GM21360 (cell line): ENCODE data around the gene OR6V1.

Experiments
- ATAC-seq: cut with Tn5 transposase; IDR thresholded peaks from one replicate; pipeline ENCODE4 v1.9.1; 2021; ENCODE audit warnings: mild to moderate bottlenecking, moderate library complexity; ENCODE audit not compliant: unreplicated experiment

Gene OR6V1

GRCh38 chr7:143052041-143052440 is at the start of gene OR6V1:
OR6V1 (plus strand) TSS chr7:143052341; CDS start chr7:143052341, 0 bp downstream.
- ATAC-seq: no peak

DNA sequence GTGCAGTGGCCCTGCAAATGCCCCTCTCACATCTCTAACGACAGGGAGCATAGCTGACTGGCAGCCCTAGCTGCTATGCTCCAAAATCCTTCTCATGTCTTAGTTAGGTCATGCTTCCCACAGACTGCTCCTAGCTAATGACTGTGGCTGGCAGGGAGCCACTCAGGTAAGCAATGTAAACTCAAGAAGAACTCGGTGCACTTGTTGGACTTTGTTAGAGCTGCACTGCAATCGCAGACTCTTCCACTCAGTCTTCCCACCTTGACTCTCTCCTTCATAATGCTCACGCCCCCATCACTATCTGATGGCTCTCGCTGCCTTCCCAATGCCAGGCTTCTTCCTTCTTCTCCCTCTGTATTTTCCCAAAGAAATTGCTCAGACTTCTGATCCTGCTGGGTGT is 49.2 kb upstream of the OR6V1 start:
- no peak for ATAC-seq

DNA sequence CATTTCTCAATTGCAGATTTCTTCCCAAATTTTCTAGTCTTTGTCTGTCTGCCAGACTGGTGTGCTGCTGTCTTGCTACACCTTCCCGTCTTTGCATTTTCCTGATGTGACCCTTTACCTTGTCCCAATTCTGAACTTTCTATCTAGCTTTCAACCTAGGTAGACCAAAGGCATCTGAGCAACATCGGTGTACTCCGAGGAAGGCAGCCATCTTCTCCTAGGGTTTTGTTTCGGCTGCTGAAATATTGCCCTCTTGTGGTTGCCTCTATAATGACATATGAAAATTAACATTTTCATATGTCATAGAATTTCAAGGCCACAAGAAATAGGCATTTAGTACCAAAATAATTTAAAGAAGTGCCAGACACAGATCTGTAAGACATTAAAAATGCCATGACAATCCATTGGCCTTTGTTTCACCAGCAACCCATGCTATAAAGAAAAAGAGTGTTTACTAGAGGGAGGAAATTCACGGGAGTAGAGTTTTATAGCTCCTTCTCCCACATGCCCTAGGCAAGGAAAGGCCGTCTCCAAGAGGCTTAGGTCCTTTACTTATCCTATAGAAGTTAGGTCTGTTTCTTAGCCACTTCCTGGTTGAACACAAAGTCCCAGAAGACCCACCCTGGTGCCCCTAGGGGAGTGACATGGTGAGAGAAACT is 48.6 kb upstream of the OR6V1 start:
- ATAC-seq: peak; percentile 64

DNA sequence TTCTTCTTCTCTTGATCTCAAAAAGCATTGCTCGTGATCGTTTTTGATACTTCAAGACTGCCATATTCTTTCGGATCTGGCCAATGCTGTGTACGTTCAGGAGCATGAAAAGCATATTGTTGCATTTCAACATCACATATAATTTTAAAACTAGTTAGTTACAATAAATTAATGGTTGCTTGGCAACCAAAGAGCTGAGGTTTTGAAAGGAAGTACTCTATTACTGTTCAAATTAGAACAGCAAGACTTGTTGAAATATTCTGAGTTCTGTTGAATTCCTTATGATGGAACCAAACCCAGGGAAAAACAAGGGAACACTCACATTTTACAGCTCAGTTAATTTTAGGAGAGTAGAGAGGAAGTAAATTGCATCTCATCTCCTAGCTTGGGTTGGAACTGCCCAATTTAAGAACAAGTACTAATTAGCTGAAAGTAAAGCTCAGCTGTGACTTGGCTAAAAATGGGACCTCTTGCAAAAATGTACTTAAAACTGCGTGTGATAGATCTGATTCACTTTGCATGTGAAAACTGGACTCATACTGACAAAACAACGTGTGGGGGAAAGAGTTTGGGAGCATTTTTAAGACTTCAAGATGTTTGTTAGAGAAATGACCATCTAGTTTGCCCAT is 46.4 kb upstream of the OR6V1 start:
- ATAC-seq: no peak

DNA sequence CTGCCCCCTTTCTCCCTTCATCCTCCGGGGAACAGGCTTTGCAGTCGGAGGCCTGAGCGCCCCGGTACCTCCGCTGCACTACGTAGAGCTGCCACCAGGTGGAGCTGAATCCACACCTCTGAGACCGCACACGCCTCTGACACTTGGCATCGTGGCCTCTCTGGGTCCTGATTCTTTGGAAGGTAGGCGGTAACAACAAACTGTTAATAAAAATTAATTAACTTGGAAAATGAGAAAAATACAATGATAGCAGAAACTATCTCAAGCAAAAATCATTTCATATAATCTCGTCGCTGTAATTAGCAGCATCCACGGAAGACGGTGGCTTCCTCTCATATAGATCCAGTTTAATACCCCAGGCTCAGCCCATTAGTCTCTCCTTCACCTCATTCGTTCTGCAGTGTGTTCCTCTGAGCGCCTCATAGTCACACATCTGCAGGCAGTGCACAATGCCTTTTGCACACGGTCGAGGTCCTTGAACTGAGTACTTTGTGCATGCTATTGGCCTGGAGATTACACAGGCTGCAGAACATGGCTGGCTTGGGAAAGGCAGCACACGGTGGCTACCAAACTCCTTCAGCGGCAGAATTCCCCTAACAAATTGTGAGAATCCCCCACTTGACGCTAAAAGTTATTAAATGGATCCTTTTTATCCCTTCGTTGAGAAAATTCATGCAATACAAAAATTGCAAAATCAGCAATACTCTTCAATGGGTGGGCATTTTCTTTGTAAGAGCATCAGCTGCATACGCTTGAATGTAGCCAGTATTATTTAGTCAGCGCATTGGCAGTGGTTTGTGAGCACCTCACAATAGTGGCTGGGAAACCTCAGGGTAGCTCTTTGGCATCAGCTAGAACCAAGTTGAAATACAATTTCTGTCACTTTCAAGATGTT is 43.9 kb upstream of the OR6V1 start:
- ATAC-seq: peak; percentile 91

DNA sequence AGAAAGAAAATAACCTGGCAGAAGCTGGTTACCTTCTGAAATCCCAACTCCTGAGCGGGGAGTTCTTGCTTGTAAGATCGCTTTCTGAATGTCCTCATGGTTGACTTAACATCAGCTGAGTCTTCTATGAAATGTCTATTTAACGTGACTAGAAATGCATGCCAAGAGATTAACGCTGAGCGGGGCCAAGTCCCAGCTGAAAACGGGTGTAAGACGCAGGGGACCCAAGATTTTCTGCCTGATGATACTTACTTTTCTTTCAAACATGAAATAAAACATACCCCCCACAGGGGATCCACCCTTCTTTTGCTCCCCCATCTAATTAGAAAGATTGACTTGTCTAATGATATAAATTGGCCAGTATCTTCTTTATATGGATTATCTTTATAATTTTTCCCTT is 40.1 kb upstream of the OR6V1 start:
- no peak for ATAC-seq

GRCh38 chr7:143012409-143012808 is 39.7 kb upstream of the OR6V1 start:
- no peak for ATAC-seq

DNA sequence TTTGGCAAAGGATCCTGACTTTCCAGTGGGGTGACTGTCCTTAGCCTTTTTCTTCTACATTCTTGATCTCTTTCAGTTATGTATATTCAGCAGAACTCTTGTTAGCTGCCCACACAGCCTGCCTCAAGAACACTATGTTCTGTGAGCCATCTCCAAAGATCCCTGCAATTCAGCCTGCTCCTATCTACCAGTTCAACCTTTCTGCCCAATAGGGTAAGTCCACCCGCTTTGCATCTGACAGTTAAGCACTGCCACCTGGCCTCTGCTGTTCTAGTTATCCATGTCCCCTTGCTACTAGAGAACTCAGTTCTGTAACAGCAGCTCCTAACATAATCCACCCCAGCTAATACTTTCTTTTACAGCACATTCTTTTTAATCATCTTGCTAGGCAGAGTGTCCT is 38.7 kb upstream of the OR6V1 start:
- ATAC-seq: no peak

DNA sequence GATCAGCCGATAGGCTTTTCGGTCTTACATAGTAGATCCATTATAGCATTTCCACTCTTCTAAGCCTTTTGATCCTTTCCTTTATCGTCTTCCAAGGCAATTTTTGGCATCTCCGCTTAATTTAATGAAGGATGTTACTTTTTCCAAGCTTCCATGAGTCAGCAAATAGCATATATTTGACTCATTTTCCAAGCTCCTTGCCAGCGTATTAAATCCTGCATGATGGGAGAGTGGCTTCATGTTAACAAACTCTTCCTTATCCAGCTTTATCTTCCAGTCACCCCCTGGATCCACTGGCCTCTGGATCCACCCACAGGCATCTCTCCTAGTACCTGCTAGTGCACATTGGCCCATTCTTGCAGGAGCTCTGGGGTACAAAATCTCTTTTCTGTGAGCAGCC is 38.2 kb upstream of the OR6V1 start:
- no peak for ATAC-seq

- peak; percentile 95 for ATAC-seq
Observed at GRCh38 chr7:143015084-143015483, 37.1 kb upstream of the OR6V1 start.

DNA sequence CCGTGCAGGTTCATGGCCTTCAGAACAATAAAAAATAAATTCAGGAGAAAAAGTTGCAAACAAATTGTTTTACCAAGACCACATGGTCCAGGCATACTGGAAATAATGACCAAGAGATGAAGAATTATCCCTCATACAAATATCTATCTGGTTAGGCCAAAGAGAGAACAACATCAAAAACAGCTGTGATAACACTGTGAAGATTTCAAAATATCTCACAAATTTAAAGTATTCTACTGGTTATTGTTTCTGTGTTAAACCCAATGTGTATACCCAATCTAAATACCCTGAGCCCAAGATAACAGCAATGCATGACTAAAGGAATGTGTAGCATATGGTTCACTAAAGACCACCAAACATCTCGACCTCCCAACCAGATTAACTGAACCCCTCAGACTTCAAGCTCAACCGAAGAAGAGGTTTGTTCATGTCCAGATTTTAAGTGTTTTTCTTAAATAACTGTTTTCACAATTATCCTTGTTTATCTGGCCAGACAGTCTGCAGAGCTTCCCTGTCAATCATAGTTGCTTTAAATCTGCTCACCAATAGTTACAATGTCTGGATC is 36.1 kb upstream of the OR6V1 start:
- ATAC-seq: no peak

- ATAC-seq: no peak
Observed at GRCh38 chr7:143016996-143017395, 35.1 kb upstream of the OR6V1 start.

GRCh38 chr7:143018931-143019330 is 33.2 kb upstream of the OR6V1 start:
- ATAC-seq: no peak

DNA sequence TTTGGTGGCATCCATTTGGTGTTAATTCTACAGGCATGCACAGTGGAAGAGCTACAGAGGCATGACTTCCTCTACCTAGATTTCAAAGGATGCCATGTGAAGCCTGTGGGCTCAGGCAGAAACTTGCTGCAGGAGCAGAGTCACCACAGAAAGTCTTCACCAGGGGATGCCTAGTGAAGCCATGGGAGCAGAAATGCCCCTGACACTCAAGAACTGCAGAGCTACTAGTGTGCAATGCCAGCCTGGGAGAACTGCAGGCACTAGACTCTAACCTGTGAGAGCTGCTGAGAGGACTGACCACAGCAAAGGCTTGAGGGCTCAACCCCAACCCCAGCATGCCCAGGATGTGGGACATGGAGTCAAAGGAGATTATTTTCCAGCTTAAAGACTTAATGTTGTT is 29.1 kb upstream of the OR6V1 start:
- ATAC-seq: no peak

DNA sequence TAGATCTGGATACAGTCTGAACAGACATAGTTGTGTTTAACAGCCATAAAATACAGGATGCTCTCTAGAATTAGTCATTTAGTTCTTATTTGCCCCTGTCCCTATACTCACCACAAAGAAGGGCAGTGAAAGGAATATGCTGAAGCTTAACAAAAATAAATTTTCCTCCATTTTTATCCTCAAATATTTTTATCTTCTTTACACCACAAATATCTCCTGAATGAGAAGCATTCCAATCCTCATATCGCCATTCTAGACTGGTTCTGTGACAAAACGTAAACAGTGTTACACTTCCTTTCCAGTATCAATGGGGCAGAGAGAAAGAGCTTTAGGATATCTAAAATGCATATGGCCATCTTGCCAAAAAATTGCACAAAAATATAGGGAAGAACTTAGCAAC is 26.8 kb upstream of the OR6V1 start:
- no peak for ATAC-seq

DNA sequence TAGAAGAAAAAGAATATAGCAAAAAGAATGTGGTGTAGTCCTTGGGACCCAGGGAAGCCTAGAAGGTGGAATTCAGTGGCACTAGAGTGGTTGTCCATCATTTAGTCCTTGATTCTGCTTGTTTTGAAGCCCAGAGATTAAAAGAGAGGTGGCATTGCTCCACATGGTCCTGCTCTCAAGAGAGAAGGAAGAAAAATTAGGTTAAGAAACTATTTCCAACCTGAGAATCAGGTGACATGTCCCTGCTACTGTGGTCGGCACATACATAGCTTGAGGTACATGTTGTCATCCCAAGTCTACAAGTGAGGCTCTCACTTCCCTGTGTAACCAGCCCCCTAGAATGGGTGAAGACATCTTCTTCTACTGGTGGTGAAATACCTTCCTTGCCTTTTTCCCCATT is 25.1 kb upstream of the OR6V1 start, which contains the start of gene OR9A2:
TSS of gene OR9A2 (minus strand) at position 101 of the 400 bp plus-strand sequence. CDS start at position 101, 0 bp downstream.
- ATAC-seq: no peak

DNA sequence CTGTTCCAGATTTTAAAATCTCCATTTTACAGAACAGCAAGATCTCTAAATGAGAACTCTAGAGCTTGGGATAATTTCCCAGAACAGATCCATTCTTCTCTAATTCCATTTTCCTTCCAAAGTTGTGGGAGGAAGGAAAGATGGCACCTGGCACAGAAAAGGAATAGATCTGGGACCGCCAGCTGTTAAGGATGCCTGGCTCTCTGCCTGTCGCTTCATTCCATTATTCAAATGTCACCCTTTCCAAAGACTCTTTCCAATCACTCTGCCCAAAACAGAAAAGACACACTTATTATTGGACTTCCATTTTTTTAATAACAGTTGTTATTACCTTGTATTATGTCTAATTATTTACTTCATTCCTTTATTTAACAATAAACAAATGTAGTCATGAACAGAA is 24.5 kb upstream of the OR6V1 start:
- ATAC-seq: no peak

DNA sequence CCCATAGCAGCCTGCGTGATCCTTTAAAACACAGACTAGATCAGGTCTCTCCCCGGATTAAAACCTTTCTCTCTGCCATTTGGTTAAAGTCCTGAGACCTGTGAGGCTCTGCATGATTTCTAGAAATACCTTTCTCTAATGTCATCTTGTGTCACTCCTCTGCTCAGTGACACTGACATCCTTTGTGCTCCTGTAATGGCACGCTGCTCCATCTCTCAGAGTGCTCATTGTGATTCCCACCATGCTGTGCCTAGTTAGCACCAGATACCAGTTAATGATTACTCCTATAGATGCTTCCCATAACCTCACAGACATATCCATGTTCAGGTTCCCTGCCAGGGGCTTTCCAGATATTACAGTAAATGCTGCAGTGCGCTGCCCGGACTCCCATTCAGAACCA is 13.5 kb upstream of the OR6V1 start:
- ATAC-seq: no peak

- ATAC-seq: no peak
Observed at GRCh38 chr7:143040209-143040715, 11.9 kb upstream of the OR6V1 start.

- ATAC-seq: no peak
Observed at GRCh38 chr7:143041346-143041745, 10.8 kb upstream of the OR6V1 start.

DNA sequence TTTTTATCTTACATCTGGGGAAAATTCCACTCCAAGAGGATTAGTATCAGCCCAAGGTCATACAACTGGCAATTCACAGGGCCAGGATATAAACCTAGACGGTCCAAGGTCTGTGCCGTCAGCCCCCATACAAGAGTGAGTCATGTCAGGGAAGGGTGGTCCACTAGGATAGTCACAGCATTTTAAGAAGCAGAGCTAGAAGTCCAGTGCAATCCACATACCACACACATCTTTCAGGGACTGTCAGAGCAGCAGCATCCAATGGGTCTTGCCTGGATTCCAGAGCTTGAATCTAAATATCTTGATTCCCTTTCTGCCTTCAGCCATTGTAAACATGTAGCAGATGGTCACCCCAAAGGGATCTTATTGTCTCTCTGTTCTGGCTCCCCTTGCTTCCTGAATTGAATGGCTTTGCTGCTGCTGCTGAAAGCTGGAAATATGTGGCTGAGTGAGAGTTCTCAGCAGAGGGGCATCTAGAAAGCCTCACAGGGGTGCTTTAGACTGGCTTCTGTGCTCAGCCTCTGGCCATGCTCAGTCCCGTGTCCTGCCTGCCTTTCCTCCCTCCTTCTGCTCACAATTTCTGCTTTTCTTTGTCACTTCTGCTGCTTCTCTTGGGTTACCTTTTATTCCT is 9.9 kb upstream of the OR6V1 start:
- ATAC-seq: no peak
